ENCODE data around the gene ZMPSTE24.

ZMPSTE24 gene

DNA sequence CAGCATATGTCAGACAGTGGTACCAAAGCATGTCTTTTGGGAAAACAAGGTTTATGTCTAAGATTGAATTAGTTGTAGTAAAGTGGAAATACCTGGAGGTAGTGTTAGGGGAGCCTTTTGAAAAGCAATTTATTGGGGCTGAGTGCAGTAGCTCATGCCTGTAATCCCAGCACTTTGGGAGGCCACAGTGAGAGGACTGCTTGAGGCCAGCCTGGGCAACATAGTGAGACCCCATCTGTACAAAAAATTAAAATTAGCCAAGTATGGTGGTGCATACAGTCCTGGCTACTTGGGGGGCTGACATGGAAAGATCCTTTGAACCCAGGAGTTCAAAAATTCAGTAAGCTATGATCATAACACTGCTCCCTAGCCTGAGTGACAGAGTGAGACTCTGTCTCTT is 7.3 kb downstream of the ZMPSTE24 start:
- no peak for DNase-seq

DNA sequence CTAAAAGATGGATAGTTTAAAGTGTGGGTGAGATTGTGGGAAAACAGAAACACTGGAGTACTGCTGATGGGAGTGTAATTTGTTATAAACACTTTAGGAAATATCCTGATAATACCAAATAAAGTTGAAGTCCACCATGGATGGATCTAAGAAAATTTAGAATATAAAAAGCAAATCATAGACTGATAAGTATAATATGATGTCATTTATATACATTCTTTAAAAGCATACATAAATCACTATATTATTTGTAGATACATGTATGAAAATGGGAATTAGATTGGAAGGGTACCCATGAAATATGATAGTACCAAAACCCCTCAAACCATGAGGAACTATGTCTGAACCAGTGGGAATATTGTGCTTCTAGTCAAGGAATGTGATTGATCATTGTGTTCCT is 7.9 kb downstream of the ZMPSTE24 start:
- no peak for DNase-seq

- DNase-seq, result no peak
Measured at GRCh38 chr1:40266786-40267535, 8.9 kb downstream of the ZMPSTE24 start.

DNA sequence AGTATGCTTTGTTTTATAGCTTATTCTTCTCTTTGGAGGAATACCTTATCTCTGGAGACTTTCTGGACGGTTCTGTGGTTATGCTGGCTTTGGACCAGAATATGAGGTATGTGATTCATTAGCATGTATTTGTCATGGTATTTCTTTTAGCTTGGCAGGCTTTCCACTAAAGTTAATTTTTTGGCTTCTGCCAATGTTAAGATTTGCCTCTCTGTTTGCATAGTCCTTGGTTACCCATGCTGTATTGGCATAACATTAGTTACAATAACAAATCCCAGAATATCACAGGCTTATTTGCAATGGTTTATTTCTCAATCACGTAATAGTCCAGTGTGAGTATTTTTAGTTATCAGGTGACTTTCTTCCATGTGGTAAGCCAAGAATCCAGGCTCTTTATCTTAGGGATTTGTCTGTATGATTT is 9.7 kb downstream of the ZMPSTE24 start:
- DNase-seq, result no peak

DNA sequence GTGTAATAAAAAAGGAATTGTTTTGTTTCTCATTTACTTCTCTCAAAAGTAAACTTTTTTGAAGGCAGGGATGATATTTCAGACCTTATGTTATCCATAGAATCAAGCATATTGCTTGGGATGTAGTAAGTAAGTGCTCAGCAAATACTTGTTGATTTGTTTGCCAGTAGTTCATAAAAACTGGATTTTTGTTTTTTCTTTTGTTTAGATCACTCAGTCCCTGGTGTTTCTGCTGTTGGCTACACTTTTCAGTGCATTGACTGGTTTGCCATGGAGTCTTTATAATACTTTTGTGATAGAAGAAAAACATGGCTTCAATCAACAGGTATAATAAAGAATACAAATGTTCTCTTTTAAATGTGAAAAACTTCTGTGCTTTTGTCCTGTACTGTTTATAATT is 10.2 kb downstream of the ZMPSTE24 start:
- no peak for DNase-seq

DNA sequence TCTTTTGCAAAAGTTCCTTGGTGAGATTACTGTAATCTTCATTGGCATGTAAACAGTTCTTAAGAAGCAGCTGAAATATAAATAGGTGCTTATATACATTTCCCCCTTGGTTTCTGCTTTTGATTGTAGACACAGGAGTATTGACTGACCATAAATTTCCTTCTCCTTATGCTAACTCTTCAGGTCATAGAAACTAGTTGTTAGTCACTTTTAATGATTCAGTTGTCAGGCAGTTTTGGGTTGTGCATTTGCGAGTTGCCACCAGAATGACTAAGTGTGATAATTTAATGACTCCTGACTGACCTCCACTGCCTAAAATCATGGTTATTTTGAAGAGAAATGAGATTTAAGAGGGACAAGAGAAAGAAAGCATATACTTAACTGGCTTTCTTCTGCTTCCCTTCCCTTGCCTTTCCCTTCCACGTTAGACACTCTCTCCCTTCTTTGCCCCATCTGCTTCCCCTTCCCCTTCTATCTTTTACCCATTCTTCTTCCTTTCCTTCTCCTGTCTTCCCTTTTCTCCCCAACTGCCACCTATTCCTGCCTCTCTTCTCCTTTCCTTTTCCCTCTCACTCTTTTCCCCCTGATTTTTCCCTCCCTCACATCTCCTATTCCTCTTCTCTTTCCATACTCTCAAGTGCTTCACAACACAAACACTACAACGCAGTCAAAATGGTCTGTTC is 12.3 kb downstream of the ZMPSTE24 start:
- DNase-seq, result no peak

- DNase-seq, result no peak
Measured at GRCh38 chr1:40272653-40273213, 14.7 kb downstream of the ZMPSTE24 start.

DNA sequence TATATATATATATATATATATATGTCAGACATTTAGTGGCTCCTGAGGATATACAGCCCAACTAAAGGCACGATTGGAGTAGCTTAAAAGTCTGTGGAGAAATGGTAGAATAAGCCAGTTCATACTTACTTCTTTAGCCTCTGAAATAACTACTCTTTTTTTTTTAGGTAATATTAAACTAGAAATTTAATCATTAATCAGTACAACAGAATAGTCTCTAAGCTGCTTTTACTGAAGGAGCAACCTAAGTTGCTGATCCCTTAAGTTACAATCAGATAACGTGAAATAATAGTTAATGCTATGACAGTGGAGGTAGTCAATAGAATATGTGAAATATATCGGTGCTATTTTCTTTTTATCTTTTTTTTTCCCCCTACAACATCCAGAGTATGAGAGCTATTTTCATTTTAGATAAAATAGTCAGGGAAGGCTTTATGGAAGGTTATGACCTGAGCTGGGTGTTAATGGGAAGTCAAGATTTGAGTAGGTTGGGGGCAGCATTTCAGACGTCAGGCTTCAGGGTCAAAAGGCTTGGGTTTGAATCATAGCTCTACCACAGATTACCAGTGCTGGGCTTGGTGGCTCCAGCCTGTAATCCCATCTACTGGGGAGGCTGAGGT is 15.6 kb downstream of the ZMPSTE24 start:
- DNase-seq, result no peak

DNA sequence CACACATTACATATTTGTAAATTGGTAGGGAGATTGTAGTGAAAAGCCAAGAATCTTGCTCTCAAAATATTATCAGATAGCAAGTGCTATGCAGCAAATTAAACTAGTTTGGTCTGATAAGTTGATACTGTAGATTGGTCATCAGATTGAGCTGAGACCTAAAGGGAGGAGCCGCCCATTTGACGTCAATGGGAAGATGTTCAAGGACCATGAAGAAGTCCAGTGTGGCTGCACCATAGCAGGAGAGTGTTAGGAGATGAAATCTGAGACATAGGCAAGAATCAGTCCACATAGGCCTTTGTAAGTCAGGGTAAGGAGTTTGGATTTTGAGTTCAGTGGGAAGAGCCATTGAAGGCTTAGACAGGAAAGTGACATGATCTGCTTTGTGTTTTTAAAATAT is 16.3 kb downstream of the ZMPSTE24 start:
- no peak for DNase-seq

DNA sequence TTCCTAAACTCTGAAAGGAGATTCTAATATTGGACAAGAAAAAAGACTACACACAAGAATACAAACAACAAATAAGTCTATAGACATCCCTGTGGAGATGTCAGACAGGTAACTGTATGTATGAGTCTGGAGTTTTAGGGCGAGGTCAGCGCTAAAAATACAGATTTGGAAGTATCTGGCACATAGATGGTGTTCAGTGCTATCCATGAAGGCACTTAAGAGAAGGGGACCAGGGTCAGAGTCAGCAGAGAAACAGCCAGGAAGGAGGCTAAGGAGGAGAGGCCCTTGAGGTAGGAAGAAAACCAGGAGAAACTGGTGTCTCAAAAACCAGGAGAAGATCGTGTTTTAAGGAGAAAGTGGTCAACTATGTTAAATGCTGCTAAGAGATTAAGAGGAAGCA is 18.1 kb downstream of the ZMPSTE24 start:
- DNase-seq, result no peak

DNA sequence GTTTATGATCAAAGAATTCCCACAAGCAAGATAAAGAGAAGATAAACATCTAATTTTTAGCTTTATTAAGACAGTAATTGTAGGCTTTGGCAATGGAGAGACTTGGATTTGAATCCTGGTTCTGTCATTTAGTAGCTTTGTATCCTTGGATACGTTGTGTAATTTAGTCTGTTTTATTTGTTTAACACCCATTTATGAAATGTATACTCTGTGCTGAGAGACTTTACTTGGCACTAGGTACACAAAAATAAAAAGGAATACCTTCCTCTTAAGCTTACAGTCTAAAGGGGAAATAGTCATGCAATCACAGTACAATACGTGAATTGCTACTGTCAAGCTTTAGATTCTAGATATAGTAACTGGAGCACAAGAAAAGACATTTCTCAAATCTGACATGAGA is 23.8 kb downstream of the ZMPSTE24 start:
- no peak for DNase-seq

DNA sequence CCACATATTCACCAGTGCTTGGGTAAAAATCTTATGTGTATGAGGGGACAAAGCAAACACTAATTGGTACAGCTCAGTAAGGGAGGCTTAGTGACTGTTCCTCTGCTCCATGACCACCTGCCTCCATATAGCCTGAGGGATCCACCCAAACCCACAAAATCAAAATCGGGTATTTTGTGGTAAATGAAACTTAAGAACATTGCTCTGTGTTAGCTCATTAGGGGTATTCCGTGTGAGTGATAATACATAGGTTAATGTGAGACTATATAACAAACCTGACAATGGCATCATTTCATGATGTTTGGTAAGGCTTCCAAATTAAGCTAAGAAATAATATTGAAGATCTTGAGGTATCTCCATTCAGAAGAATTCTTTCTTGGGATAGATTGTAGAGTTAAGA is 33.3 kb downstream of the ZMPSTE24 start:
- DNase-seq, result no peak

GRCh38 chr1:40299366-40300248 is 41.6 kb downstream of the ZMPSTE24 start:
- DNase-seq, result peak; percentile 39

GRCh38 chr1:40300249-40300567 is 42.2 kb downstream of the ZMPSTE24 start:
- no peak for DNase-seq

DNA sequence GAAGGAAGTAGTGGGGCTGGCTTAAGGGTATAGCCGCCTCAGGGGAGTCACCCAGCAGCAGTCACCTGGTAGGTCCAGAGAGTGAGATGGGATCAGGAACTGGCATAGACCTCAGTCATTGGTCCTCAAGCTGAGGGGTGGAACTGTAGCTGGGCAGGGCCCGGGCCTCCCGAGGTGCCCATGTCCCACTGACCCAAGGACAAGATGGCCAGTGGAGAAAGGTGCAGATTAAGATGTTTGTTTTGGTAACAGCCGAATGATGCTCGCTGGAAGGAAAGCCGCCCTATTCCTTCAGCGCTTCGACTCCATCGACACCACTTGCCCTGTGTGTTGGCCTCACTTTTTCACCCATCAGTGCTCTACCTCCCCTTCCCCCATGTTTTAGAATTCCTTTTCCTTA is 42.6 kb downstream of the ZMPSTE24 start:
- no peak for DNase-seq

GRCh38 chr1:40301066-40301465 is 43.0 kb downstream of the ZMPSTE24 start:
- no peak for DNase-seq

DNA sequence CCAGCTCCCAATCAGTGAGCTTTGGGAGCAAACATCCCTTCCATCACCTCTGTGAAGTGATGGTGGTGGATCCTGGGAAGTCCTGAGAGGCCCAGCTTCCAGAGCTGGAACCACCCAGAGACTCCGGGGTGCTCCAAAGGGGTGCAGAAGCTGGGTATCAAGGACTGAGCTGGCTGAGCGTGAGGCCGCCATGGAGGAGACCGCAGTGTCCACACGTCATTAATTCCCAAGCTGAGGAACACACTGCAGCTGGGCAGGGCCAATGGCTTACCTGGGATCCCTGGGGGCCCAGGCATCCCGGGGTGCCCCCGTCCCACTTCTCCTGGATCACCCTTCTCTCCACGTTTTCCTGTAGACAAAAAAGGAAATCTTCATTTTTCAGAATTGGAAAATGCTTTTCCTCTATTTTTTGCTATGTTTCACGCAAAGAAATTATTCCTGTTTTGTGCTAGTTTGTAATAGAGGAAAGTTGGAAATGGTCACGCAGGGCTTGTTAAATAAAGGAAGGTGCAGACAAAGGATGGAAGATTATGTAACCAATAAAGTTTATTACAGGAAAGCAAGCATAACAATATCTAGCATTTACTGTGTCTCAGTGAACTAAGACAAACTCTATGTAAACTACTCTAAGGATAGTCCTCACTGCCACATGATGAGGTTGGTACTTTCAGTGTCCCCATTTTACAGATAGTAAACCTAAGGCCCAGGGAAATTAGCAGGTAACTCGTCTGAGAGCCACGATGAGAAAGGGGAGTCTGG is 43.7 kb downstream of the ZMPSTE24 start:
- DNase-seq, result no peak

GRCh38 chr1:40302475-40302874 is 44.4 kb downstream of the ZMPSTE24 start:
- DNase-seq, result no peak

- no peak for DNase-seq
Measured at GRCh38 chr1:40303051-40303771, 45.2 kb downstream of the ZMPSTE24 start.

DNA sequence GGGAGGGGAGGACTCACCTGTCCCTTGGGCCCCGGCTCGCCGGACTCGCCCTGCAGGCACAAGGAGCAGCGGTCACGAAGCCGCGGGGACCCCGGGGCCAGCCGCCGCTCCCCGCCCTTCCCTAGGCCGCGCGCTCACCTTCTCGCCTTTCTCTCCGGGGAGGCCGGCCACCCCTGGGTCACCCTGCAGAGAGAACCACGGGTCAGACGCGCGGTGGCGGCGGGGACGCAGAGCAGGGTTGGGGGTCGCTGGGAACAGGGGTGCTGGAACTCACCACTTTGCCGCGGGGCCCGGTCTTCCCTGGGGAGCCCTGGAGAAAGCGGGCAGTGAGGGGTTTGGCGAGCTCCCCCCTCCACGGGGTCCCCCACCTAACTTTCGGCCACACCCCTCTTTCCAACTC is 45.8 kb downstream of the ZMPSTE24 start:
- no peak for DNase-seq

DNA sequence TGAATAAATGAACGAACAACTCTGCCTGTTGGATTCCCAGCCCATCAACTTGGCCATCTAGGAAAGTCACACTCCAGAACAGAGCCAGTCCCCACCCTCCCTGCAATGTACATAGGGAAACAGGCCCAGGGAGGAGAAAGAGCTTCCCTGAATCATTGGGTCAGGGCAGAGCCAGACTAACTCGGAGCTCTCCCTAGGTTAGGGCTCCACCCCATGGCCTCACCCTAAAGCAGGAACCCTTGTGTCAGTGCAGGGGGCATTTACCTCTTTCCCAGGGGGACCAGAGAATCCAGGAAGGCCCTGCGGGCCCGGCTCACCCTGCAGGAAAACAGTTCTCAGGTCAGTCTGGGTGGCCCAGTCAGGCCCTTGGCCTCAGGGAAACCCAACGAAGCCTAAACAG is 47.4 kb downstream of the ZMPSTE24 start:
- DNase-seq, result peak; percentile 38

GRCh38 chr1:40305871-40306270 is 47.8 kb downstream of the ZMPSTE24 start:
- DNase-seq, result no peak
